HepG2 (cell line): ENCODE data around the gene SOCS1. TPM values are rescaled to one million over a fixed set of nuclear protein-coding genes. Genes with fewer than 3 reads are reported as not detected.

Experiments used
- AKNA ChIP-seq: sonication (generic); formaldehyde crosslinking; IDR thresholded peaks from 2 replicates; pipeline ENCODE4 v1.4.0; 2020; ENCODE audit warnings: missing genetic modification reagents, borderline replicate concordance
- ESRRA ChIP-seq: sonication (generic); formaldehyde crosslinking; IDR thresholded peaks from 2 replicates; pipeline ENCODE4 v1.5.1; 2020; ENCODE audit warnings: mild to moderate bottlenecking, low read depth, missing genetic modification reagents
- FOXM1 ChIP-seq: sonication (generic); formaldehyde crosslinking; IDR thresholded peaks from 2 replicates; pipeline ENCODE4 v1.5.0; 2020; ENCODE audit warnings: missing genetic modification reagents
- GPBP1L1 ChIP-seq: sonication (generic); formaldehyde crosslinking; IDR thresholded peaks from 2 replicates; pipeline ENCODE4 v1.5.0; 2020; ENCODE audit warnings: mild to moderate bottlenecking, missing genetic modification reagents
- GZF1 ChIP-seq: sonication (generic); formaldehyde crosslinking; IDR thresholded peaks from 2 replicates; pipeline ENCODE4 v1.5.1; 2020; ENCODE audit warnings: mild to moderate bottlenecking, missing genetic modification reagents
- KIAA2018 ChIP-seq: sonication (generic); formaldehyde crosslinking; IDR thresholded peaks from 2 replicates; pipeline ENCODE4 v1.5.0; 2020; ENCODE audit warnings: mild to moderate bottlenecking, missing genetic modification reagents, borderline replicate concordance
- MLLT10 ChIP-seq: sonication (generic); formaldehyde crosslinking; IDR thresholded peaks from 2 replicates; pipeline ENCODE4 v1.4.0; 2020; ENCODE audit warnings: missing genetic modification reagents
- NFYB ChIP-seq: sonication (generic); formaldehyde crosslinking; IDR thresholded peaks from 2 replicates; pipeline ENCODE4 v1.4.0; 2020; ENCODE audit warnings: missing genetic modification reagents
- PLRG1 ChIP-seq: fragments of 450-650 bp; conservative IDR thresholded peaks from 2 replicates; pipeline ENCODE4 v1.6.1; 2016
- SUZ12 ChIP-seq: fragments of 150-350 bp; IDR thresholded peaks from 2 replicates; pipeline ENCODE4 v1.6.1; 2014; ENCODE audit warnings: low read depth, low read length
- ZBTB14 ChIP-seq: sonication (generic); formaldehyde crosslinking; IDR thresholded peaks from 2 replicates; pipeline ENCODE4 v1.4.0; 2020; ENCODE audit warnings: missing genetic modification reagents
- ZC3H13 ChIP-seq: sonication (generic); formaldehyde crosslinking; IDR thresholded peaks from 2 replicates; pipeline ENCODE4 v1.8.1; 2023; ENCODE audit warnings: mild to moderate bottlenecking, missing genetic modification reagents, moderate library complexity
- ZSCAN9 ChIP-seq: IDR thresholded peaks from 2 replicates; pipeline ENCODE4 v1.6.1; 2016; ENCODE audit warnings: borderline replicate concordance
- polyA plus RNA-seq, 8 experiments: library from polyadenylated mRNA; depleted of rRNA in 3 of 8; stranded (reverse) in 7 of 8; unstranded in 1 of 8; fragments of >200 nt; fragmentation: Illumina TruSeq in 4 of 8; extraction: Trizol in 4 of 8; gene quantifications; 2 replicates each; pipeline versions ENCODE4 v1.2.1 to v1.2.3, GENCODE V29; 2011 to 2016; ENCODE audit warnings: low read depth in 4 of 8, missing spikeins in 1 of 8, mixed read lengths in 1 of 8; ENCODE audit not compliant: insufficient read depth in 1 of 8
- total RNA-seq, 5 experiments: library from RNA; depleted of rRNA; stranded (reverse); fragments of >200 nt; fragmentation: Illumina TruSeq; extraction: Trizol; gene quantifications; 2 replicates each; pipeline ENCODE4 v1.2.3, GENCODE V29; 2016; ENCODE audit warnings: low read depth in 1 of 5

SOCS1 gene
- total and polyA plus RNA-seq, 2 of the 13 experiments (the other 11 are each of a cell fraction or from before 2014, with no cell fraction given) = 5.3 to 6.3 TPM

- TF ChIP-seq MLLT10 (CRISPR knock-in tag) (peak; percentile 89), ESRRA (CRISPR knock-in tag) (no peak), ZBTB14 (CRISPR knock-in tag) (no peak; the same call in 1 of the 2 replicates), AKNA (CRISPR knock-in tag) (peak; percentile 90; the same call in 1 of the 2 replicates), NFYB (CRISPR knock-in tag) (peak; percentile 11; the same call in 1 of the 2 replicates), SUZ12 (no peak), FOXM1 (no peak), ZC3H13 (peak; percentile 84), GZF1 (CRISPR knock-in tag) (no peak), PLRG1 (no peak), ZSCAN9 (CRISPR knock-in tag) (peak; percentile 74; the same call in 1 of the 2 replicates), GPBP1L1 (CRISPR knock-in tag) (no peak), KIAA2018 (CRISPR knock-in tag) (no peak)
Observed at GRCh38 chr16:11255737-11256660, at the start of gene SOCS1 (continued).
